ENCODE results near the gene EFHC2. TPM values are rescaled to one million over a fixed set of nuclear protein-coding genes. Genes with fewer than 3 reads are reported as not detected.

EFHC2 gene
- total RNA-seq, 1 experiment from 2014 or later = not detected

GRCh38 chrX:44247468-44247867 lies 96.0 kb downstream of the EFHC2 start:
- no peak for DNase-seq (ENCODE audit: low read depth, low spot score)
- no peaks in the 10 kb centered on the region for H3K79me2 ChIP-seq (ENCODE audit: insufficient read depth, low read length)
- no peaks in the 10 kb centered on the region for H4K20me1 ChIP-seq (ENCODE audit: insufficient read depth)
- H3K36me3 ChIP-seq (ENCODE audit: control insufficient read depth in 1 of 2, insufficient read depth in 2 of 2, low read length in 2 of 2) = no peaks in the 10 kb centered on the region
- ATAC-seq = no peak
- TF ChIP-seq ZFX (IDR thresholded peaks at IDR 0.05) = no peak
- no peak for TF ChIP-seq TCF7L2 (IDR thresholded peaks at IDR 0.05; ENCODE audit: borderline replicate concordance, extremely low read depth, insufficient read depth, insufficient read length)
- TF ChIP-seq POLR2AphosphoS5 (IDR thresholded peaks at IDR 0.05; ENCODE audit: low read depth, low read length) = no peak
- no peak for TF ChIP-seq EGR1 (IDR thresholded peaks at IDR 0.05; ENCODE audit: low read depth)
- TF ChIP-seq SIN3A (IDR thresholded peaks at IDR 0.05; ENCODE audit: low read depth) = no peak
- TF ChIP-seq JUND (IDR thresholded peaks at IDR 0.05) = no peak
- no peak for TF ChIP-seq CTCF (IDR thresholded peaks at IDR 0.05 in 2 of 3, conservative IDR thresholded peaks at IDR 0.05 in 1 of 3; ENCODE audit: borderline replicate concordance in 1 of 3, insufficient read depth in 1 of 3, low read depth in 2 of 3, low read length in 2 of 3)
- TF ChIP-seq CEBPB (IDR thresholded peaks at IDR 0.05; ENCODE audit: low read depth) = no peak
- no peak for TF ChIP-seq EZH2 (IDR thresholded peaks at IDR 0.05)
- TF ChIP-seq ZNF274 (IDR thresholded peaks at IDR 0.05; ENCODE audit: low read depth, low read length) = no peak
- TF ChIP-seq EZH2phosphoT487 (IDR thresholded peaks at IDR 0.05; ENCODE audit: borderline replicate concordance) = no peak
- TF ChIP-seq SP1 (IDR thresholded peaks at IDR 0.05; ENCODE audit: low read depth) = no peak
- no peak for TF ChIP-seq POLR2A (IDR thresholded peaks at IDR 0.05; ENCODE audit: borderline replicate concordance, extremely low read depth, insufficient read depth, insufficient read length)
- TF ChIP-seq ZBTB33 (IDR thresholded peaks at IDR 0.05; ENCODE audit: extremely low read depth, insufficient replicate concordance, low read length) = no peak
- TF ChIP-seq MAX (IDR thresholded peaks at IDR 0.05) = no peak
- TF ChIP-seq REST (IDR thresholded peaks at IDR 0.05; ENCODE audit: low read depth) = no peak
- no peak for TF ChIP-seq CBX3 (IDR thresholded peaks at IDR 0.05; ENCODE audit: low read depth)
- TF ChIP-seq RAD21 (IDR thresholded peaks at IDR 0.05; ENCODE audit: low read depth) = no peak
- no peaks in the 10 kb centered on the region for H3K27me3 ChIP-seq (ENCODE audit: insufficient read depth, low read length)
- RAD21 ChIA-PET (ENCODE audit: low non-redundant PET in 1 of 2, low total read pairs in 2 of 2, uncharacterized antibody in 2 of 2, unreplicated experiment in 2 of 2) = no interaction called here
- no peaks in the 10 kb centered on the region for H3K9me3 ChIP-seq (ENCODE audit: control insufficient read depth in 1 of 2, insufficient read depth in 1 of 2, low read depth in 1 of 2, low read length in 2 of 2)
- POLR2A ChIA-PET = no interaction called here
- H3K4me3 ChIP-seq (replicated peaks in 1 of 2; ENCODE audit: low read depth in 1 of 2, low read length in 2 of 2) = no peak overlapping the region
- no peak overlapping the region for H2AFZ ChIP-seq (ENCODE audit: low read depth, low read length, poor library complexity, severe bottlenecking)
- H3K4me2 ChIP-seq (ENCODE audit: low read length) = no peak overlapping the region
- CTCF ChIA-PET = no interaction called here
- BruUV-seq (replicated peaks) = no TSS peak
- H3K9me2 ChIP-seq (ENCODE audit: insufficient read depth) = no peaks in the 10 kb centered on the region
- H3K9ac ChIP-seq (ENCODE audit: low read length) = no peak overlapping the region
- no peaks in the 10 kb centered on the region for H3K4me1 ChIP-seq (ENCODE audit: control insufficient read depth in 1 of 2, insufficient read depth in 2 of 2, low read length in 2 of 2)
- no peak overlapping the region for H3K27ac ChIP-seq (ENCODE audit: low read depth, low read length)
- intact Hi-C loops (cut with micrococcal nuclease) = no loop called here
